Stimulated activated CD8-positive, alpha-beta memory T cell treated with anti-CD3 and anti-CD28 coated beads, Interleukin-15, amount 100 ng/mL, for 24 hours (primary cell): ENCODE results near the gene NYNRIN.
"Not testable (repeated sequence)": the region's sequence is repeated elsewhere in the genome, so short reads cannot be mapped to it uniquely, and the experiment has no call there.

Experiments used
- DNase-seq: peaks from one replicate; pipeline ENCODE4 v3.0.0-alpha.2; 2020; ENCODE audit warnings: low read depth

NYNRIN gene

DNA sequence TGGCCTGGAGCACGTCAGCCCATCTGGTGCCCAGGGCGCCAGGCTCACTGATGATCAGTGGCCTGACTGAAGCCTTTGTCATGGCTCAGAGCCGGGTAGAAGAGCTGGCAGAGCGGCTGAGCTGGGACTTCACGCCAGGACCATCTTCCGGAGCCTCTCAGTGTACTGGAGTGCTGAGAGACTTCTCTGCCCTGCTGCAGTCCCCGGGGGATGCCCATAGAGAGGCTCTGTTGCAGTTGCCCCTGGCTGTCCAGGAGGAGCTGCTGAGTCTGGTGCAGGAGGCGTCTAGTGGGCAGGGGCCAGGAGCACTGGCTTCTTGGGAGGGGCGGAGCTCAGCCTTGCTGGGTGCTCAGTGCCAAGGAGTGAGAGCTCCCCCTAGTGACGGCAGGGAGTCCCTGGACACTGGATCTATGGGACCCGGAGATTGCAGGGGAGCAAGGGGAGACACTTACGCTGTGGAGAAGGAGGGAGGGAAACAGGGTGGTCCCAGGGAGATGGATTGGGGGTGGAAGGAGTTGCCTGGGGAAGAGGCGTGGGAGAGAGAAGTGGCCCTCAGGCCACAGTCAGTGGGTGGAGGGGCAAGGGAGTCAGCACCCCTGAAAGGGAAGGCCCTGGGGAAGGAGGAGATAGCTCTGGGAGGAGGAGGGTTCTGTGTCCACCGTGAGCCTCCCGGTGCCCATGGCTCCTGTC lies 32.9 kb downstream of the NYNRIN start:
- DNase-seq: peak; percentile 69

DNA sequence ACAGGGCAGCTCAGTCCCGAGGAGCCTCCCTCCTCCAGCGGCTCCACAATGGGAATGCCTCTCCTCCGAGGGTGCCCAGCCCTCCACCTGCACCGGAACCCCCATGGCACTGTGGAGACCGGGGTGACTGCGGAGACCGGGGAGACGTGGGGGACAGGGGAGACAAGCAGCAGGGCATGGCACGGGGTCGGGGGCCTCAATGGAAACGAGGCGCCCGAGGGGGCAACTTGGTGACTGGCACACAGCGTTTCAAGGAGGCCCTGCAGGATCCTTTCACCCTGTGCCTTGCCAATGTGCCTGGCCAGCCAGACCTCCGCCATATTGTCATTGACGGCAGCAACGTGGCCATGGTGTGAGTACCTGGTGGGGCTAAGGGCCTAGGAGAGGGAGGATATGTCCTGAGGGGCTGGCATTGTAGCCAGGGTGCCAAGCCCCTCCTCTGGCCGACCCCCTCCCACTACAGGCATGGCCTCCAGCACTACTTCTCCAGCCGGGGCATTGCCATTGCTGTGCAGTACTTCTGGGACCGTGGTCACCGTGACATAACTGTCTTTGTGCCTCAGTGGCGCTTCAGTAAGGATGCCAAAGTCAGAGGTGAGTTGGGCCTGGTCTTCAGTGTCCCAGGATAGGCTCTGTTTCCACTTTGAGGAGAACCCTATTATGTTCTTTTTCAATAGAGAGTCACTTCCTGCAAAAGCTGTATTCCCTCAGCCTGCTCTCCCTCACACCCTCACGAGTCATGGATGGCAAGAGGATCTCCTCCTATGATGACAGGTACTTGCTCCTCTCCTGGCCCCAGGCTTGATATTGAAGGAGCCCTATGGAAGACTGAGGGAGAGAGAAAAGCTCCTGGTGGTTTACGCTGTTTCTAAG lies 33.7 kb downstream of the NYNRIN start:
- DNase-seq: no peak

DNA sequence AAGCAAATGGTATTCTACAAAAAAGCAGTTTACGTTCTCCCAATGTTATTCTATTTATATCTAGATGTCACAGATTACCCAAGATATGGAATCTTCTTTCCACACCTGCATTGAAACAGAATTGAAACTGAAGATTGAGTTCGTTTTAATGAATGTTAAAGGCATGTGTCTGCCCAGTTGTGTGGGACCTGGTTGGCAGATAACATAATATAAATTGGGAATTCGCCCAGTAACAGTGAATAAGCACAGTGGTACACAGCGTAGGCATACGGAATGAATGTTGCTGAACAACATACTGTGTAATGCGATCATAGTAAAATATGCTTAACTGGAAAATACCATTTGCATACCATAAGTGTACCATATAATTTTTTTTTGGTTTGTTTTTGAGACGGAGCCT lies 35.2 kb downstream of the NYNRIN start:
- DNase-seq: no peak

DNA sequence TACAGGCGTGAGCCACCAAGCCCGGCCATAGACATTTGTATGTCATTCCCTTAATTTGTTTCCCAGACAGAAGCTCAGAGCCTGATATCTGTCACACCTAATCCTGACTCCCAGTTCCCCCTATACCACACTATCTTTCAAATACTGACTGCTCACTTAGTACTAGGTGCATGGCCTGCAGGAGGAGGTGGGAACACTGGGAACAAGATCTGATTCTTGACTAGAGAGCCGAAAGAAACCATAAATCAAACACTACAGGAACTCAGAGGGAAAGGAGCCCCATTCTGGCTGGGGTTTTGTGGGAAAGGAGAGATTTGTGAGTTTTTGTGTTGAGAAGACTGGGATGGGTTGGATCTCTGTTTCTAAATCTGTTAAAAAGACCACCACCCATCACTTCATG lies 35.9 kb downstream of the NYNRIN start:
- DNase-seq: no peak

DNA sequence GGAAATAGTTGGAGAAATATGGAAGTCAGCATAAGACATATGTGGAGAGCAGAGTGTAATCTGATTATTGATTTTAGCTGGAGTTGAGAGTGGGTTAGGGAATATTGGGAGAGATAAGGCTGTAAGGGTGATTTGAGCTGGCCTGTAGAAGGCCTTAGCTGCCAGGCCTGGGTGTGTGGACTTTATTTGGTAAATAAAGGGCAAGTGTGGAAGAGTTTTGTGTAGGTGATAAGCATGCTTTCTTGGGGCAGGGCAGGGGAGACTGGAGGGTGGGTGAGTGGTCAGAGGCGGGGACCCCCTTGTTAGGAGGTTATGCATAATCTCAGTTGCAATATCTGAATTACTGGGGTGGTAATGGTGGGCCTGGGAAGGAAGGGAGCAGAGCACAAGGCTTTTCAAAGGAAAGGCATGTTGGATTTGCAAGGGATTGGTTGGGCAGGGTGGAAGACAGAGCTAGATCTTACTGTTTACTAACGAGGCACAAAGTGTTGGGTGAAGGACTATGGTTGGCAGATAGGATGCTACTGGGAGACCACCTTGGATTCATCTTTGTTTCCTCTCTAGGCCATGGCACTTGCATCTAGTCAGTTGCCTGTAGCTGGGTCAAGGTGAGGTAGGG lies 36.5 kb downstream of the NYNRIN start:
- no peak for DNase-seq

DNA sequence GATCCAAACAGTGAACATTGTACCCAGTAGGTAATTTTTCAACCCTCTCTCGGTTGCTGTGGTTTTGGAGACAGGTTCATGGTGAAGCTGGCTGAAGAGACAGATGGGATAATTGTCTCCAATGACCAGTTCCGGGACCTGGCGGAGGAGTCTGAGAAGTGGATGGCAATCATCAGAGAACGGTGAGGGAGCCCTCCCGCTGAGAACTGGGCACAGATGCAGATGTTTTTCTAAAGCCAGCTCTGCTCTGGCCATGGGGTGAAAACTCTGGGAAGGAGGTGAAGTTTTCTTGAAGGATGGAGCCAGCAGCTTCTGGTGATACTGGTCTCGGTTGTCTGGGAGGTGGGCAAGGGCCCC lies 37.2 kb downstream of the NYNRIN start:
- no peak for DNase-seq

DNA sequence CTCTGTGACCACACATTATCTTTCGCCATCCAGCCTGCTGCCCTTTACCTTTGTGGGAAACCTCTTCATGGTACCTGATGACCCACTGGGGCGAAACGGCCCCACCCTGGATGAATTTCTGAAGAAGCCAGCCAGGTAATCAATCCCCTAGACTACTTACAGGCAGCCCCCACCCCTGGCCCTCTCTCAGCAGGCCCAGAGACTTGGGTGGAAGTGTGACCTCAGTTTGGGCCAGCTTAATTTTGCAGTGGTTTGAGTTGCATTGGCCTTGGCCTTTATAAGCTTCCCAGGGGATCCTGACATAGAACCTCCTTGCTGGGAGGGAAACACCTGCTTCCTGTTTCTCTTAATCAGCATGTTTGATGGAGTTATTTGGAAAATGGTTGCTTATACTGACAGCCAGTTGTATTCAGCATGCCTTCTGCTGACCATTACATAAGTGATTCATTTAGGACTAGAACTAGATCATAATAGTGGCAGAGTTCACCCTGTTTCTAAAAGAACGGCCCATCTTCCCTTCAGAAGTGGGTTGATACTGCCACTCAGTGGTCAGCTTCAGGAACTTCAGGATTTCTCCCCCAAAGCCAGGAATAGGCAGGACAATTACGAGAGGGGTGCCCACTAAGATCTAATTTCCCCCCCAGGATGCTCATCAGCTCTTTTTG lies 37.7 kb downstream of the NYNRIN start:
- no peak for DNase-seq

DNA sequence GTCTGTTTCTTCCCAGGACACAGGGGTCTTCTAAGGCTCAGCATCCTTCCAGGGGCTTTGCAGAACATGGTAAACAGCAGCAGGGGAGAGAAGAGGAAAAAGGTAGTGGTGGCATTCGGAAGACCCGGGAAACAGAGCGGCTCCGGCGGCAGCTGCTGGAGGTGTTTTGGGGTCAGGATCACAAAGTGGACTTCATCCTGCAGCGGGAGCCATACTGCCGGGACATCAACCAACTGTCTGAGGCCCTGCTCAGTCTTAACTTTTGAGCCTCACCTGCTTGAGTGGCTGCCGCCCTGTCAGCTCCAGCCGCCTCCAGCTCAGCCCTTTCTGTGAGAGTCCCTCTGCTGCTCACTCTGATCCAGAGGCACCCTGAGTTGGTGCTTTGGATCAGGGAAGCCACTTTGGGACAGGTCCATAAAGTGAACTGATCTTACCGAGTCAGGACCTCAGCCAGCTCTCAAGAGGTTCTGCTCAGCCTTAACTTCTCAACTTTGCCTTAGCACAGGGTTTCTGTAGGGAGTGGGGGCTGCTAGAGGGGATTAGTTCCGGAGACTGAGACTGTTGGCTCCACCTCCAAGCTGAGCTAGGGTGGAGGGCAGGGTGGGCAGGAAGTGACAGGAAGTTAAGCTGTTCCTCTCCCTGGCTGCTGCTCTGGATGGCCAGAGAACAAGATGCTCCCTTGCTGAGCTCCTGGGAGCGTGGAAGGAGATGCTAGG lies 38.4 kb downstream of the NYNRIN start:
- no peak for DNase-seq

GRCh38 chr14:24437736-24438067 lies 38.9 kb downstream of the NYNRIN start:
- DNase-seq: no peak

DNA sequence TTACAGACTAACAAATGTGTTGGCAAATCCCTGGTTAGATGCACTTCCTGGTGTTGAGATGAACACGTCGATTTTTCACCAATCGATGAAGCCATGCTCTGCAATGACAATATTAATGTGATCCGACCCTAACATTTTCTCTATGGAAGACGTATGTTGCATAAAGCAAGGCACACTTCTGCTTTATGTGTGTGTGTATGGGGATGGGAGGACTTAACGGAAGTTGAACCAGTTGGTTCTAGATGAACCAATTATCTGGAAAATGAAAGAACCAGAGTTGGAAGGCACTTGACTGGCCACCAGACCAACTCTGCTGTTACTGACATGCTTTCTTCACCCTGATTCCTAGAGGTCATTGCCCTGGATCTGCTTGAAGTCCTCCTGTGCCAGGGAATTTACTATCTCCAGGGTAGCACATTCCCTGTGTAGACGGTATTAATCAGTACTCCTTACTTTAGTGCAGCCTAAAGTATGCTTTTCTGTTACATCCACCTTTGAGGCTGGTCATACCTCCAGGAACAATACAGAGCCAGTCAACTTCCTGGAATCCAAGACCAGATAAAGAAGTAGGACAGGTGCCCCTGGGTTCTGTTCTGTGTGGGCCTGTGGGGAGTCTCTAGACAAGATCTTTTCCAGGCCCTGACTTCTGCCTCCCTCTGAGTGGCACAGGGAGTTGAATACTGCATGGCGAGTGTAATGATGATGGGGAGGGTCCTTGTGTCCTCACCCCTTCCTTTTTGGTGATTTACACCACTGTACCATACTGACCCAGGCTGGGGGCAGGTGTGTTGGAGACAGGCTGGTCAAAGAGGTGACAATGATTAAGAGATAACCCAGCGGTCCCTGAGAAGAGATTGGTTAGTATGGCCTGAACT lies 39.7 kb downstream of the NYNRIN start:
- no peak for DNase-seq

GRCh38 chr14:24439257-24439656 lies 40.5 kb downstream of the NYNRIN start:
- no peak for DNase-seq

DNA sequence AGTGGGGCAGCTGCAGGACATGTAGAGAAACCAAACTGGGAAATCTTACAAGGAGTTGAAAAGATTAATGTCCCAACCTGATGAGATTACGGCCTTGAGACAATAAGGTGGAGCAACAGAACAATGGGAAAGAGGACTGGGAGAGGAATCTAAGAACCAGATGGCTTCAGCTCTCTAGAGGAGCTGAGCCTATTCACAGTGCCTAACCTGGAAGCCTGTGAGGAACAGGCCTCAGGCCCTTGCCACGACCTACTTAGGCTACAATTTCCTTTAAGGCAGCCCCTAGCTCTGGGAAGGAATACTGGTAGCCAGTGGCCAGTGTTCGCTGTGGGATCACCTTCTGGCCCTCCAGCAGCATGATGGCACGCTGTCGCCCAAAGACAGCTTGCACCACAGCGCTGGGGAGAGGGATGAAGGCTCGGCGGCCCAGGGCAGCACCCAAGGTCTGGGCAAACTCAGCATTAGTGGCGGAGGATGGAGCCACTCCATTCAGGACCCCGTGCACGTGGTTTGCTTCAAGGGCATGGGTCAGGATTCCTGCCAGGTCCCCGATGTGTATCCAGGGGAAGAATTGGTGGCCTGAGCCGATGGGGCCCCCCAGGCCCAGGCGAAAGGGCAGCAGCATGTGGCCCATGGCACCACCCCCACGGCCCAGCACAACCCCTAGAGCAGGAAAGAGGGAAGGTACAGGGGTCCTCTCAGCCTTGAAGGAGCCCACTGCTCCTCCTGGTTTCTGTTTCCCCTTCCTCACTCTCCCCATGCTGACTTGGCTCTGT lies 41.2 kb downstream of the NYNRIN start:
- no peak for DNase-seq

DNA sequence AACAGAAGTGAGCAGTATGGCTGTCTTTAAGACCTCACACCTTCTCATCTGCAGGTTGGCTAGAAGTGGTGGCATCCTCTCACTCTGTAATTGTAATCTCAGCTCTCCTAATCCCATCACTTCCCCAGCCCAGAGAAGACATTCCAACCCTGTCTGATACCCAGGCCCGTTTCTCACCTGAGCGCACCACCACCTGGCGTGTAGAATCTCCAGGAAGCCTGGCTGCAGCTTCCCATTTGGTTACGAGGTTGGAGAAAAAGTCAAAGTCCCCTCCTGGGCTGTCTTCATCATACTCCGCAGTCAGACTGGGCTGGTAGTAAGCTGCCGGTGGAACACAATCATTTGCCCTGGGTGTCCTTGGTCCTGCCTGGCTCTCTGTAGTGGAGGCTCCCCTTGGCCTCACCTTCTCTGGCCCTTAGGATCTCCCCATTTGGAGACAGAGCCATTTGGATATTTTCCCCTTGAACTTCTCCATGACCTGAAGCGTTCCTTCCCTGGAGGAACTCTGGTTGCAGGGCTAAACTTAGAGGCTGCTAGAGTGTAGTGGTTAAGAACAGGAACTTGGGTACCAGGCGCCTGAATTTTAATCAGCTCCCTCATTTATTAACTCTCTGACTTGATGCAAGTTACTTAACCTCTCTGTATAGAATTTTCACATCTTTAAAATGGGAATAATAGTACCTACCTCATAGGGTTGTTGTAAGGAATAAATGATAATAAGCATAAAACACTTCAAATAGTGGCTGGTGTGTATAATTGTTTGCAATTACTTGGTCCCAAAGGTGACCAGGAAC lies 42.0 kb downstream of the NYNRIN start:
- no peak for DNase-seq

- DNase-seq: no peak
These were observed 42.7 kb downstream of the NYNRIN start for GRCh38 chr14:24441485-24441884.

DNA sequence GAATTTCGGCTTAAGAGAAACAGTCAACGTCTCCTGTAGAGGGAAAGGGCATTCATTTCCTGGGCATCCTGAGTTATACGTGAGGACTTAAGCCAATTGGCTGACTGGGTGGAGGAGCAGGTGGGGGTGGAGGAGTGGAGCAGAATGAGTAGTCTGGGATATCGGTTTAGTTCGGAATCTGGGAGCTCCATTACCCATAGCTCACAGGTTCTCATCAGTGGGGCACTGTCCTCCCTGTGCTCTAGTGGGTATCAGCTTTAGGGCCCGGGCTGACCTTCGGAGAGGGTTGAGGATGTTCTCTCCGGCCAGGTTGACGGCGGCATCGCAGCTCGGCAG lies 43.1 kb downstream of the NYNRIN start:
- no peak for DNase-seq

DNA sequence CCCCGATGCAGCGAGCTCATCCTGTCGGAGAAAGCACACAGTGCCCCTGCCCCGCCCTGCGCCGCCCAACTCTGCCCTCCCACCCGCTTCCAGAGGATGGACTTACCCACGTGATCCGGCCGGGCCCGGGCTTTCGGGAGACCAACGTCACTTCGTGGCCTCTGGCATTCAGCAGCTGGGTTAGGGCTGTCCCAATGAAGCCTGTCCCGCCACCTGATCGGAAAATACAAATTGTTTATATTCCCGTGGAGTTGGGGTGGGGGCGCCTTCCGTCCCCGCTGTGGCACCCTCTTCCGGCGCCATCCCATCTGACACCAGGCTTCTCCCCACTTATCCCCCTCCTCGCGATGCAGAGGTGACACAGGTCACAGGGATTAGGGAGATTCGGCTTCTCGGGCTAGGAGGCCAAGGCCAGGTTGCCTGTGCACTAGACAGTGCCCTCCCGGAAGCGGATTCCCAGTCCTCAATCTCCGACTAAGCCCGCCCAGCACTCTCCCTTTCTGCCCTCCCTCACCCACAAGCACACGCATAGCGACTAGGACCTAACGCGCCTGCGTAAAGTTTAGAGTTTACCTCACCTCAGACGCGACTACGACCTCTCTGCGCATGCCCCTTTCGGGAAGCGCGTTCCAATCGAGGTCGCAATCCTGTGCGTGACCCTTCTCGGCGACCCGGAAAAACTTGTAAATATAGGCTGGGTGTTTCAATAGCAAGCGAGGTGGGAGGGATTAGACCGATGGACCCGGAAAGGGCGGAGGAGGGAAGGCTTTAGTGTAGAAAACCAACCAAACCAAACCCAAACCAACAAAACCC lies 43.6 kb downstream of the NYNRIN start, which contains the start of gene SDR39U1:
SDR39U1 (minus strand) TSS at position 537 of the 813 bp plus-strand sequence; CDS start at position 530, 7 bp downstream.
- DNase-seq: peak; percentile 75

DNA sequence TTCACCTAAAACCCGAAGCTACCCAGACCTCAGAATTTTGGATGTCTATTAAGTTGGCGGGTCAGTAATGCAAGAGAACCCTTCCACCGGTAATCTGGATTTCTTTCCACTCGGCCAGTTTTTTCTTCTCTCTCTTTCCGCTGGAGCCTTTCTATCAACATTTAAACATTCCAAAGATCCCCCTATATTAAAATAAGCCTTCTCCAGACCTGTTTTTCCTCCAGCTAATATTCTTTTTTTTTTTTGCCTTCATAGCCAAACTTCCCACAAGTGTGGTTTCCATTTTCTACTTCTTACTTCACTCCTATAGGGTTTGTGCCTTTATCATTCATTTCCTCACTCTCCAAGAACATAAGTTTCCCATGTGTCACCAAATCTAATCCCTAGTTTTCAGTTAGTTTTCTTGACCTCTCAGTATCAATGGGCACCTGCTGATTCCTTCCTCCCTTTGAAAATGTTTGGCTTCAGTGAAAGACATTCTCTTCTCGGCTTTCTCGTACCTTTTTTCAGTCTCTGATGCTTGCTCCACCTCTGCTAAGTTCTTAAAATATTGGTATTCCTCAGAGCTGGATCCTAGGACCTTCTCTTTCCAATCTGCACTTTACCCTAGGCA lies 44.4 kb downstream of the NYNRIN start:
- DNase-seq: no peak

- not testable (repeated sequence) for DNase-seq
These were observed 52.0 kb downstream of the NYNRIN start for GRCh38 chr14:24450828-24451227.
